T-helper 2 cell treated with Interferon-gamma antibody and Interleukin-4, amounts not matched to agents 5 μg/mL and 100 μg/mL, for 36 hours (primary cell): ENCODE results near the gene MARCKSL1.

Source experiments
- DNase-seq: peaks from one replicate; pipeline ENCODE4 v3.0.0; 2021; ENCODE audit warnings: low spot score
- H3K27ac Mint-ChIP-seq: one replicate; pipeline ENCODE4 v1.8.0; 2021; ENCODE audit warnings: mild to moderate bottlenecking, mixed read lengths
- H3K27me3 Mint-ChIP-seq: one replicate; pipeline ENCODE4 v1.8.0; 2021; ENCODE audit warnings: low read depth, mixed read lengths
- H3K36me3 Mint-ChIP-seq: one replicate; pipeline ENCODE4 v1.8.0; 2021; ENCODE audit warnings: low read depth, mixed read lengths
- H3K4me1 Mint-ChIP-seq: one replicate; pipeline ENCODE4 v1.8.0; 2021; ENCODE audit warnings: low read depth, mixed read lengths
- H3K4me3 Mint-ChIP-seq: one replicate; pipeline ENCODE4 v1.8.0; 2022; ENCODE audit warnings: mild to moderate bottlenecking, moderate library complexity, mixed read lengths
- H3K9me3 Mint-ChIP-seq: one replicate; pipeline ENCODE4 v1.8.0; 2021; ENCODE audit warnings: mixed read lengths

The MARCKSL1 gene

GRCh38 chr1:32332290-32333079 is 3.5 kb downstream of the MARCKSL1 start:
- H3K9me3 Mint-ChIP-seq = no peaks in the 10 kb centered on the region
- H3K36me3 Mint-ChIP-seq = peaks cover 52% of the 10 kb centered on the region
- no peak overlapping the region for H3K4me3 Mint-ChIP-seq
- no peaks in the 10 kb centered on the region for H3K27me3 Mint-ChIP-seq
- no peak overlapping the region for H3K27ac Mint-ChIP-seq
- H3K4me1 Mint-ChIP-seq = peaks cover 22% of the 10 kb centered on the region
- no peak for DNase-seq

GRCh38 chr1:32331549-32331948 is 4.5 kb downstream of the MARCKSL1 start:
- no peak overlapping the region for H3K27ac Mint-ChIP-seq
- peaks cover 59% of the 10 kb centered on the region for H3K36me3 Mint-ChIP-seq
- no peak overlapping the region for H3K4me3 Mint-ChIP-seq
- H3K27me3 Mint-ChIP-seq = no peaks in the 10 kb centered on the region
- peaks cover 14% of the 10 kb centered on the region for H3K4me1 Mint-ChIP-seq
- no peak for DNase-seq
- no peaks in the 10 kb centered on the region for H3K9me3 Mint-ChIP-seq

GRCh38 chr1:32330558-32331151 is 5.4 kb downstream of the MARCKSL1 start:
- no peak overlapping the region for H3K4me3 Mint-ChIP-seq
- H3K27me3 Mint-ChIP-seq = no peaks in the 10 kb centered on the region
- peaks cover 61% of the 10 kb centered on the region for H3K36me3 Mint-ChIP-seq
- DNase-seq = no peak
- no peaks in the 10 kb centered on the region for H3K9me3 Mint-ChIP-seq
- no peak overlapping the region for H3K27ac Mint-ChIP-seq
- peaks cover 14% of the 10 kb centered on the region for H3K4me1 Mint-ChIP-seq

- Mint-ChIP-seq H3K9me3 (no peaks in the 10 kb centered on the region), H3K27me3 (no peaks in the 10 kb centered on the region), H3K36me3 (peaks cover 68% of the 10 kb centered on the region), H3K4me3 (no peak overlapping the region), H3K4me1 (peaks cover 19% of the 10 kb centered on the region), H3K27ac (no peak overlapping the region)
- no peak for DNase-seq
Measured at GRCh38 chr1:32329931-32330466, 6.0 kb downstream of the MARCKSL1 start.

- no peaks in the 10 kb centered on the region for H3K9me3 Mint-ChIP-seq
- peaks cover 22% of the 10 kb centered on the region for H3K4me1 Mint-ChIP-seq
- H3K27ac Mint-ChIP-seq = no peak overlapping the region
- no peak overlapping the region for H3K4me3 Mint-ChIP-seq
- peaks cover 59% of the 10 kb centered on the region for H3K36me3 Mint-ChIP-seq
- DNase-seq = no peak
- H3K27me3 Mint-ChIP-seq = no peaks in the 10 kb centered on the region
Measured at GRCh38 chr1:32327204-32327603, 8.8 kb downstream of the MARCKSL1 start.

GRCh38 chr1:32321712-32322291 is 14.2 kb downstream of the MARCKSL1 start:
- no peak for DNase-seq
- Mint-ChIP-seq H3K9me3 (no peaks in the 10 kb centered on the region), H3K36me3 (peaks cover 43% of the 10 kb centered on the region), H3K4me1 (peaks cover 35% of the 10 kb centered on the region), H3K27me3 (no peaks in the 10 kb centered on the region), H3K4me3 (peak overlapping the region; percentile 75), H3K27ac (peak overlapping the region; percentile 91)

GRCh38 chr1:32318127-32318869 is 17.7 kb downstream of the MARCKSL1 start:
- DNase-seq = no peak
- no peak overlapping the region for H3K4me3 Mint-ChIP-seq
- no peaks in the 10 kb centered on the region for H3K9me3 Mint-ChIP-seq
- peaks cover 37% of the 10 kb centered on the region for H3K36me3 Mint-ChIP-seq
- no peaks in the 10 kb centered on the region for H3K27me3 Mint-ChIP-seq
- H3K27ac Mint-ChIP-seq = no peak overlapping the region
- peaks cover 31% of the 10 kb centered on the region for H3K4me1 Mint-ChIP-seq

- Mint-ChIP-seq H3K27ac (no peak overlapping the region), H3K27me3 (no peaks in the 10 kb centered on the region), H3K4me1 (peaks cover 22% of the 10 kb centered on the region), H3K9me3 (no peaks in the 10 kb centered on the region), H3K4me3 (no peak overlapping the region), H3K36me3 (peaks cover 36% of the 10 kb centered on the region)
- DNase-seq = no peak
Measured at GRCh38 chr1:32316903-32317277, 19.1 kb downstream of the MARCKSL1 start.

GRCh38 chr1:32311709-32312393 is 24.2 kb downstream of the MARCKSL1 start:
- Mint-ChIP-seq H3K9me3 (no peaks in the 10 kb centered on the region), H3K4me1 (peaks cover 41% of the 10 kb centered on the region), H3K27me3 (no peaks in the 10 kb centered on the region), H3K27ac (peak overlapping the region; percentile 21), H3K4me3 (no peak overlapping the region), H3K36me3 (peaks cover 28% of the 10 kb centered on the region)
- no peak for DNase-seq

GRCh38 chr1:32309960-32310359 is 26.1 kb downstream of the MARCKSL1 start:
- H3K4me1 Mint-ChIP-seq = peaks cover 40% of the 10 kb centered on the region
- H3K9me3 Mint-ChIP-seq = no peaks in the 10 kb centered on the region
- H3K27ac Mint-ChIP-seq = no peak overlapping the region
- H3K36me3 Mint-ChIP-seq = peaks cover 31% of the 10 kb centered on the region
- no peak overlapping the region for H3K4me3 Mint-ChIP-seq
- no peak for DNase-seq
- H3K27me3 Mint-ChIP-seq = no peaks in the 10 kb centered on the region

GRCh38 chr1:32307324-32307723 is 28.7 kb downstream of the MARCKSL1 start:
- Mint-ChIP-seq H3K27me3 (no peaks in the 10 kb centered on the region), H3K27ac (peak overlapping the region; percentile 6), H3K9me3 (no peaks in the 10 kb centered on the region), H3K4me1 (peaks cover 34% of the 10 kb centered on the region), H3K36me3 (peaks cover 44% of the 10 kb centered on the region), H3K4me3 (no peak overlapping the region)
- no peak for DNase-seq

- Mint-ChIP-seq H3K27me3 (no peaks in the 10 kb centered on the region), H3K27ac (no peak overlapping the region), H3K4me3 (no peak overlapping the region), H3K9me3 (no peaks in the 10 kb centered on the region), H3K4me1 (peaks cover 32% of the 10 kb centered on the region), H3K36me3 (peaks cover 53% of the 10 kb centered on the region)
- no peak for DNase-seq
Measured at GRCh38 chr1:32305310-32305709, 30.7 kb downstream of the MARCKSL1 start.

GRCh38 chr1:32303997-32304622 is 31.9 kb downstream of the MARCKSL1 start:
- Mint-ChIP-seq H3K27me3 (no peaks in the 10 kb centered on the region), H3K9me3 (no peaks in the 10 kb centered on the region), H3K27ac (peak overlapping the region; percentile 2), H3K36me3 (peaks cover 52% of the 10 kb centered on the region), H3K4me1 (peaks cover 28% of the 10 kb centered on the region), H3K4me3 (no peak overlapping the region)
- no peak for DNase-seq
